ENCODE results near the gene TCF7. TPM values are rescaled to one million over a fixed set of nuclear protein-coding genes. Genes with fewer than 3 reads are reported as not detected.

TCF7 gene
- total RNA-seq, 4 donors from 2014 or later = 2.6 to 6.2 (median 5.1) TPM

GRCh38 chr5:134123360-134123759 is 8.9 kb downstream of the TCF7 start:
- no peak for DNase-seq (ENCODE audit: low spot score in 2 of 2)
- intact Hi-C loops (cut with DNase I; ENCODE audit: low total_unique reads) = no loop called here
- 88 to 89% methylated on average over 6 of the region's 6 CpGs for WGBS, 2 donors
- no peak overlapping the region for H3K4me3 ChIP-seq (ENCODE audit: low read depth, poor library complexity, severe bottlenecking)
- TF ChIP-seq CTCF (IDR thresholded peaks at IDR 0.05) (no peak), POLR2A (IDR thresholded peaks at IDR 0.05) (no peak)

DNA sequence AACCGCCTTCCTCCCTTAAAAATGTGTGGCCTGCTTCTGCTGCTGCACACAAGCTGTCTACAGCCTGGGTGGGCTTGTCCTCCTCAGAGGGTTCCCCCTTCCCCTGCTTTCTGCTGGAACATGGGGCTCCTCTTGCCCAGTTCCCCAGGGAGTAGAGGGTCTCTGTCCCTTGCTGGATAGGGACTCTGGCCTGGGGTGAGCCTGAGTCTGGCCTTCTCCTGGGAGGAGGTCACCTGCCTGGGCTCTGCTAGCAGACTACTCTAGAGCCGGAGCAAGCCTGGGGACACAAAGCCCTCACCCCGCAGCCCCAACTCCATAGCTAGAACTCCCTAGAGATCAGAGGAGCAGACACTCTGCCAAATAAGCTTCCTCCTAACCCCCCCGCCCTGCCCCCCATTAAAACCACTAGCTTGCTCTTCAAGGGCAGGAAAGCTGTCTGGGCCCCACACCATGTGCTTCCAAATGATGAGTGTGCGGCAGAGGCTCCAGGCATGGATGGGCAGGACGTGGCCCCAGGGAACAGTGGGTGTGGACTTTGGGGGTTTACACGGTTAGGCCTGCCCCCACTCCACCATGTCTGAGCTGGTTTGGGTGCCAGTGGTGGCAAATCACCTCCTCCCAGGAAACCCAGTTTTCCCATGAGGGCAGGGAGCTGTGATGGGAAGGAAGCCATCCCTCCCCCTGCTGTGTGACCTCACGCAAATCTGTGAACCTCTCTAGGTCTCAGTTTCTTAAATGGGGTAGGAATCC is 10.0 kb downstream of the TCF7 start:
- DNase-seq (ENCODE audit: low spot score in 2 of 2) = no peak
- intact Hi-C loops (cut with DNase I; ENCODE audit: low total_unique reads) = no loop called here
- 73% methylated on average over 7 to 8 of the region's 8 CpGs for WGBS, 2 donors
- H3K4me3 ChIP-seq (ENCODE audit: low read depth, poor library complexity, severe bottlenecking) = no peak overlapping the region
- TF ChIP-seq CTCF (IDR thresholded peaks at IDR 0.05) = no peak
- TF ChIP-seq POLR2A (IDR thresholded peaks at IDR 0.05) = no peak

GRCh38 chr5:134125039-134126015 is 10.8 kb downstream of the TCF7 start:
- TF ChIP-seq POLR2A (IDR thresholded peaks at IDR 0.05) (no peak), CTCF (IDR thresholded peaks at IDR 0.05) (no peak)
- H3K4me3 ChIP-seq (ENCODE audit: low read depth, poor library complexity, severe bottlenecking) = no peak overlapping the region
- WGBS, 2 donors = 36 to 39% methylated on average over 9 to 11 of the region's 14 CpGs
- intact Hi-C loops (cut with DNase I; ENCODE audit: low total_unique reads) = no loop called here
- DNase-seq (ENCODE audit: low spot score in 2 of 2) = peak in 1 of 2 donors; percentile 34

- TF ChIP-seq CTCF (IDR thresholded peaks at IDR 0.05) (no peak), POLR2A (IDR thresholded peaks at IDR 0.05) (no peak)
- no peak overlapping the region for H3K4me3 ChIP-seq (ENCODE audit: low read depth, poor library complexity, severe bottlenecking)
- intact Hi-C loops (cut with DNase I; ENCODE audit: low total_unique reads) = no loop called here
- DNase-seq (ENCODE audit: low spot score in 2 of 2) = no peak
- 69 to 74% methylated on average over 15 of the region's 15 CpGs for WGBS, 2 donors
Observed at GRCh38 chr5:134127376-134127861, 12.9 kb downstream of the TCF7 start.

GRCh38 chr5:134127988-134128647 is 13.6 kb downstream of the TCF7 start:
- TF ChIP-seq CTCF (IDR thresholded peaks at IDR 0.05) (no peak), POLR2A (IDR thresholded peaks at IDR 0.05) (no peak)
- no peak overlapping the region for H3K4me3 ChIP-seq (ENCODE audit: low read depth, poor library complexity, severe bottlenecking)
- WGBS, 2 donors = 80 to 84% methylated on average over 15 to 18 of the region's 18 CpGs
- intact Hi-C loops (cut with DNase I; ENCODE audit: low total_unique reads) = no loop called here
- no peak for DNase-seq (ENCODE audit: low spot score in 2 of 2)
